GM23338 (cell line): Measurements from ENCODE around the gene NUP205. TPM values are rescaled to one million over a fixed set of nuclear protein-coding genes. Genes with fewer than 3 reads are reported as not detected.
"Not testable (repeated sequence)": the region's sequence is repeated elsewhere in the genome, so short reads cannot be mapped to it uniquely, and the experiment has no call there.

ENCODE experiments used
- ATAC-seq: fragments of 200-7000 bp; cut with Tn5 transposase; 3 replicates; pipeline ENCODE4 v1.9.1; 2020
- DNase-seq: peaks from one replicate; pipeline ENCODE4 v3.0.0-alpha.2; 2015; ENCODE audit warnings: low spot score
- H2AFZ ChIP-seq: fragments of 200-600 bp; sonication (generic); 2 replicates; pipeline ENCODE4 v1.8.0; 2016; ENCODE audit warnings: antibody characterized with exemption, mild to moderate bottlenecking, moderate library complexity
- H3F3A ChIP-seq: fragments of 200-600 bp; sonication (generic); replicated peaks from 2 replicates; pipeline ENCODE4 v1.8.0; 2017; ENCODE audit warnings: antibody characterized with exemption, mixed run types, low read depth
- H3K27ac ChIP-seq: fragments of 200-600 bp; sonication (generic); 2 replicates; pipeline ENCODE4 v1.6.1; 2016; ENCODE audit warnings: low read depth
- H3K27me3 ChIP-seq: fragments of 200-600 bp; sonication (generic); 2 replicates; pipeline ENCODE4 v1.8.0; 2016; ENCODE audit warnings: mild to moderate bottlenecking, mixed run types, moderate library complexity; ENCODE audit not compliant: insufficient read depth
- H3K36me3 ChIP-seq: fragments of 200-600 bp; sonication (generic); 2 replicates; pipeline ENCODE4 v1.8.0; 2016; ENCODE audit warnings: mild to moderate bottlenecking; ENCODE audit not compliant: insufficient read depth
- H3K4me1 ChIP-seq: fragments of 200-600 bp; sonication (generic); 2 replicates; pipeline ENCODE4 v1.8.0; 2016; ENCODE audit warnings: mild to moderate bottlenecking, moderate library complexity; ENCODE audit not compliant: insufficient read depth
- H3K4me2 ChIP-seq: fragments of 200-600 bp; sonication (generic); 2 replicates; pipeline ENCODE4 v1.7.1; 2017; ENCODE audit warnings: mixed run types
- H3K4me3 ChIP-seq: fragments of 200-600 bp; sonication (generic); 2 replicates; pipeline ENCODE4 v1.6.1; 2016; ENCODE audit warnings: mixed run types
- H3K79me2 ChIP-seq: fragments of 200-600 bp; sonication (generic); replicated peaks from 2 replicates; pipeline ENCODE4 v1.8.0; 2017; ENCODE audit warnings: mild to moderate bottlenecking; ENCODE audit not compliant: insufficient read depth
- H3K9me2 ChIP-seq: fragments of 200-600 bp; sonication (generic); 2 replicates; pipeline ENCODE4 v1.8.0; 2017; ENCODE audit not compliant: insufficient read depth
- H4K20me1 ChIP-seq: fragments of 200-600 bp; sonication (generic); replicated peaks from 2 replicates; pipeline ENCODE4 v1.8.0; 2017; ENCODE audit warnings: mild to moderate bottlenecking; ENCODE audit not compliant: insufficient read depth
- H3K27ac Mint-ChIP-seq: 2 replicates; pipeline ENCODE4 v1.8.0; 2020; ENCODE audit warnings: inconsistent platforms, mild to moderate bottlenecking, moderate library complexity, mixed read lengths
- H3K27me3 Mint-ChIP-seq: 3 replicates; pipeline ENCODE4 v1.8.0; 2022; ENCODE audit warnings: low read depth, mild to moderate bottlenecking, moderate library complexity, mixed read lengths, inconsistent platforms; ENCODE audit not compliant: insufficient read depth, poor library complexity
- H3K36me3 Mint-ChIP-seq: 3 replicates; pipeline ENCODE4 v1.8.0; 2021; ENCODE audit warnings: low read depth, mild to moderate bottlenecking, inconsistent platforms, moderate library complexity, mixed read lengths
- H3K4me1 Mint-ChIP-seq: 3 replicates; pipeline ENCODE4 v1.8.0; 2020; ENCODE audit warnings: mild to moderate bottlenecking, inconsistent platforms, mixed read lengths
- H3K4me3 Mint-ChIP-seq: 3 replicates; pipeline ENCODE4 v1.8.0; 2021; ENCODE audit warnings: moderate library complexity, mild to moderate bottlenecking, inconsistent platforms, mixed read lengths
- H3K9me3 Mint-ChIP-seq: 3 replicates; pipeline ENCODE4 v1.8.0; 2020; ENCODE audit warnings: moderate library complexity, mild to moderate bottlenecking, inconsistent platforms, mixed read lengths
- polyA plus RNA-seq: library from polyadenylated mRNA; unstranded; fragments of >200 nt; fragmentation: Nextera tagmentation; extraction: Ambion mirVana; gene quantifications from 2 replicates; pipeline ENCODE4 v1.2.1, GENCODE V29; 2016
- total RNA-seq: library from RNA; depleted of rRNA; stranded (reverse); fragments of >200 nt; shearing (Covaris generic); gene quantifications from 2 replicates; pipeline ENCODE4 v1.2.3, GENCODE V29; 2014
- TF ChIP-seq, protein P1 (sequence below): IDR thresholded peaks from one replicate; pipeline ENCODE4 v1.6.1; 2018; ENCODE audit warnings: antibody characterized with exemption; ENCODE audit not compliant: unreplicated experiment
- TF ChIP-seq, protein P2 (sequence below), 2 experiments: fragments of 200-600 bp in 1 of 2; sonication (generic) in 1 of 2; conservative IDR thresholded peaks; 2 replicates each; pipeline versions ENCODE4 v1.5.1 to v1.6.1; 2016 to 2017; ENCODE audit warnings: antibody characterized with exemption in 2 of 2, low read depth in 2 of 2, mild to moderate bottlenecking in 2 of 2, moderate library complexity in 1 of 2

Gene NUP205
- total and polyA plus RNA-seq, 2 experiments from 2014 or later = 150 to 212 TPM

DNA sequence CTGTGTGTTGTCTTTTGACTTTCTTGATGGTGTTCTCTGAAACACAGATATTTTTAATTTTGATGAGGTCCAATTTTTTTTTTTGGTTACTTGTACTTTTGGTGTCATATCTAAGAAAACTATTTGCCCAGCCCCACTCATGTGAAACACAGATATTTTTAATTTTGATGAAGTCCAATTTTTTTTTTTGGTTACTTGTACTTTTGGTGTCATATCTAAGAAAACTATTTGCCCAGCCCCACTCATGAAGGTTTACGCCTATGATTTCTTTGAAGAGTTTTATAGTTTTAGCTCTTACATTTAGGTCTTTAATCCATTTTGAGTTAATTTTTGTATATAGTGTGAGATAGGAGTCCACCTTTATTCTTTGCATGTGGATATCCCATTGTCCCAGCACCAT is 109.9 kb downstream of the NUP205 start:
- H3K4me2 ChIP-seq, H3K4me3 ChIP-seq, H3K27ac Mint-ChIP-seq, ATAC-seq, DNase-seq, H3K4me3 Mint-ChIP-seq, H2AFZ ChIP-seq, H3K27ac ChIP-seq, H3K4me1 ChIP-seq, H3K9me2 ChIP-seq, H3F3A ChIP-seq, H3K27me3 Mint-ChIP-seq, H3K36me3 ChIP-seq, H3K27me3 ChIP-seq, H3K4me1 Mint-ChIP-seq, H4K20me1 ChIP-seq, H3K9me3 Mint-ChIP-seq: not testable (repeated sequence)
- peaks cover 99% of the 10 kb centered on the region for H3K79me2 ChIP-seq
- H3K36me3 Mint-ChIP-seq = peaks cover 30% of the 10 kb centered on the region

DNA sequence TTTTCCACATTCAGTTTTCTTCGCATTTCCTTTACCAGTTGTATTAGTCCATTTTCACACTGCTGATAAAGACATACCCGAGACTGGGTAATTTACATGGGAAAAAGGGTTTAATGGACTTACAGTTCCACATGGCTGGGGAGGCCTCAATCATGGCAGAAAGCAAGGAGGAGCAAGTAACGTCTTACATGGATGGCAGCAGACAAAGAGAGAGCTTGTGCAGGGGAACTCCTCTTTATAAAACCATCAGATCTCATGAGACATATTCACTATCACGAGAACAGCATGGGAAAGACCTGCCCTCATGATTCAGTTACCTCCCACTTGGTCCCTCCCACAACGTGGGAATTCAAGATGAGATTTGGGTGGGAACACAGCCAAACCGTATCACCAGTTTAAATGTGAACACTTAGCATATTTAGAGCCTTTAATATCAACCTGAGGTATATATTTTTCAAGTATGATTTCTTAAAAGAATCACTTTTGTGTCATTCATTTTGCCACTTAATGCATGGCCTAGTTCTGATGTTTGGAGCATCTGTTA is 111.2 kb downstream of the NUP205 start:
- not testable (repeated sequence) for H3K4me2 ChIP-seq, H3K27me3 ChIP-seq, H2AFZ ChIP-seq, H3K9me3 Mint-ChIP-seq, H3K27ac Mint-ChIP-seq, H3K27ac ChIP-seq, H3F3A ChIP-seq, H3K4me3 ChIP-seq, H4K20me1 ChIP-seq, DNase-seq, ATAC-seq, H3K27me3 Mint-ChIP-seq, H3K4me1 ChIP-seq, H3K9me2 ChIP-seq, H3K4me3 Mint-ChIP-seq, H3K36me3 ChIP-seq, H3K4me1 Mint-ChIP-seq
- H3K79me2 ChIP-seq = peaks cover 93% of the 10 kb centered on the region
- H3K36me3 Mint-ChIP-seq = peaks cover 28% of the 10 kb centered on the region

- 0 out of 2 replicates have a peak, but pooled peaks cover 5% of the 10 kb centered on the region for H4K20me1 ChIP-seq
- H3K27ac Mint-ChIP-seq = no peak overlapping the region
- H3K9me2 ChIP-seq = no peaks in the 10 kb centered on the region
- H3K4me2 ChIP-seq = no peak overlapping the region
- TF ChIP-seq, protein P1, sequence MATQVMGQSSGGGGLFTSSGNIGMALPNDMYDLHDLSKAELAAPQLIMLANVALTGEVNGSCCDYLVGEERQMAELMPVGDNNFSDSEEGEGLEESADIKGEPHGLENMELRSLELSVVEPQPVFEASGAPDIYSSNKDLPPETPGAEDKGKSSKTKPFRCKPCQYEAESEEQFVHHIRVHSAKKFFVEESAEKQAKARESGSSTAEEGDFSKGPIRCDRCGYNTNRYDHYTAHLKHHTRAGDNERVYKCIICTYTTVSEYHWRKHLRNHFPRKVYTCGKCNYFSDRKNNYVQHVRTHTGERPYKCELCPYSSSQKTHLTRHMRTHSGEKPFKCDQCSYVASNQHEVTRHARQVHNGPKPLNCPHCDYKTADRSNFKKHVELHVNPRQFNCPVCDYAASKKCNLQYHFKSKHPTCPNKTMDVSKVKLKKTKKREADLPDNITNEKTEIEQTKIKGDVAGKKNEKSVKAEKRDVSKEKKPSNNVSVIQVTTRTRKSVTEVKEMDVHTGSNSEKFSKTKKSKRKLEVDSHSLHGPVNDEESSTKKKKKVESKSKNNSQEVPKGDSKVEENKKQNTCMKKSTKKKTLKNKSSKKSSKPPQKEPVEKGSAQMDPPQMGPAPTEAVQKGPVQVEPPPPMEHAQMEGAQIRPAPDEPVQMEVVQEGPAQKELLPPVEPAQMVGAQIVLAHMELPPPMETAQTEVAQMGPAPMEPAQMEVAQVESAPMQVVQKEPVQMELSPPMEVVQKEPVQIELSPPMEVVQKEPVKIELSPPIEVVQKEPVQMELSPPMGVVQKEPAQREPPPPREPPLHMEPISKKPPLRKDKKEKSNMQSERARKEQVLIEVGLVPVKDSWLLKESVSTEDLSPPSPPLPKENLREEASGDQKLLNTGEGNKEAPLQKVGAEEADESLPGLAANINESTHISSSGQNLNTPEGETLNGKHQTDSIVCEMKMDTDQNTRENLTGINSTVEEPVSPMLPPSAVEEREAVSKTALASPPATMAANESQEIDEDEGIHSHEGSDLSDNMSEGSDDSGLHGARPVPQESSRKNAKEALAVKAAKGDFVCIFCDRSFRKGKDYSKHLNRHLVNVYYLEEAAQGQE = no peak
- TF ChIP-seq, protein P2, sequence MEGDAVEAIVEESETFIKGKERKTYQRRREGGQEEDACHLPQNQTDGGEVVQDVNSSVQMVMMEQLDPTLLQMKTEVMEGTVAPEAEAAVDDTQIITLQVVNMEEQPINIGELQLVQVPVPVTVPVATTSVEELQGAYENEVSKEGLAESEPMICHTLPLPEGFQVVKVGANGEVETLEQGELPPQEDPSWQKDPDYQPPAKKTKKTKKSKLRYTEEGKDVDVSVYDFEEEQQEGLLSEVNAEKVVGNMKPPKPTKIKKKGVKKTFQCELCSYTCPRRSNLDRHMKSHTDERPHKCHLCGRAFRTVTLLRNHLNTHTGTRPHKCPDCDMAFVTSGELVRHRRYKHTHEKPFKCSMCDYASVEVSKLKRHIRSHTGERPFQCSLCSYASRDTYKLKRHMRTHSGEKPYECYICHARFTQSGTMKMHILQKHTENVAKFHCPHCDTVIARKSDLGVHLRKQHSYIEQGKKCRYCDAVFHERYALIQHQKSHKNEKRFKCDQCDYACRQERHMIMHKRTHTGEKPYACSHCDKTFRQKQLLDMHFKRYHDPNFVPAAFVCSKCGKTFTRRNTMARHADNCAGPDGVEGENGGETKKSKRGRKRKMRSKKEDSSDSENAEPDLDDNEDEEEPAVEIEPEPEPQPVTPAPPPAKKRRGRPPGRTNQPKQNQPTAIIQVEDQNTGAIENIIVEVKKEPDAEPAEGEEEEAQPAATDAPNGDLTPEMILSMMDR (conservative IDR thresholded peaks at IDR 0.05; ENCODE audit: low read depth in 2 of 2) = no peak
- H3F3A ChIP-seq = 0 out of 2 replicates have a peak, but pooled peaks cover 3% of the 10 kb centered on the region
- H3K9me3 Mint-ChIP-seq = no peaks in the 10 kb centered on the region; the same call in 2 of the 3 replicates
- H3K36me3 ChIP-seq = no peaks in the 10 kb centered on the region
- no peaks in the 10 kb centered on the region for H3K4me1 ChIP-seq
- no peak overlapping the region for H2AFZ ChIP-seq
- no peak overlapping the region for H3K4me3 ChIP-seq
- H3K27ac ChIP-seq = no peak overlapping the region
- peaks cover 6% of the 10 kb centered on the region for H3K4me1 Mint-ChIP-seq
- H3K27me3 ChIP-seq = no peaks in the 10 kb centered on the region
- peaks cover 4% of the 10 kb centered on the region for H3K27me3 Mint-ChIP-seq
- ATAC-seq (no peak), DNase-seq (no peak)
- peaks cover 35% of the 10 kb centered on the region for H3K36me3 Mint-ChIP-seq
- peaks cover 92% of the 10 kb centered on the region for H3K79me2 ChIP-seq
- H3K4me3 Mint-ChIP-seq = no peak overlapping the region
Observed at GRCh38 chr7:135669774-135670173, 112.1 kb downstream of the NUP205 start.
